ENCODE data around the gene BCAS4.

- TF ChIP-seq CTCF (IDR thresholded peaks at IDR 0.05; ENCODE audit: low read length) (no peak), EZH2 (IDR thresholded peaks at IDR 0.05; ENCODE audit: borderline replicate concordance, low read length) (no peak)
These were observed 61.7 kb downstream of the BCAS4 start for GRCh38 chr20:50856475-50857041.
